Measurements from ENCODE around the gene UBL4A. TPM values are rescaled to one million over a fixed set of nuclear protein-coding genes. Genes with fewer than 3 reads are reported as not detected.

The UBL4A gene
- total RNA-seq, 1 donor from 2014 or later = 51.1 TPM

- DNase-seq = no peak
Measured at GRCh38 chrX:154460326-154460725, 26.1 kb downstream of the UBL4A start.

- no peak for DNase-seq
Measured at GRCh38 chrX:154459832-154460231, 26.6 kb downstream of the UBL4A start.

GRCh38 chrX:154458954-154459778, 27.2 kb downstream of the UBL4A start:
- DNase-seq = peak; percentile 17

- peak; percentile 42 for DNase-seq
Measured at GRCh38 chrX:154458116-154458953, 28.1 kb downstream of the UBL4A start, which contains the start of gene PLXNA3. TSS of gene PLXNA3 (plus strand) at chrX:154458281. CDS start at chrX:154460184, 1,903 bp downstream.

- peak; percentile 24 for DNase-seq
Measured at GRCh38 chrX:154457491-154458115, 28.8 kb downstream of the UBL4A start.

- no peak for DNase-seq
Measured at GRCh38 chrX:154452823-154453222, 33.6 kb downstream of the UBL4A start.

GRCh38 chrX:154450312-154450711, 36.1 kb downstream of the UBL4A start:
- no peak for DNase-seq

- DNase-seq = no peak
Measured at GRCh38 chrX:154449618-154450017, 36.8 kb downstream of the UBL4A start.

GRCh38 chrX:154448484-154448883, 37.9 kb downstream of the UBL4A start:
- no peak for DNase-seq

- DNase-seq = no peak
Measured at GRCh38 chrX:154446430-154446829, 40.0 kb downstream of the UBL4A start.

GRCh38 chrX:154445776-154446175, 40.6 kb downstream of the UBL4A start:
- no peak for DNase-seq

- peak; percentile 13 for DNase-seq
Measured at GRCh38 chrX:154444755-154445246, 41.6 kb downstream of the UBL4A start.

GRCh38 chrX:154443992-154444754, 42.2 kb downstream of the UBL4A start, which contains the start of gene FAM50A:
TSS of gene FAM50A (plus strand) at chrX:154444141. CDS start at chrX:154444236, 95 bp downstream.
- DNase-seq = peak; percentile 74

- DNase-seq = peak; percentile 9
Measured at GRCh38 chrX:154443479-154443910, 42.9 kb downstream of the UBL4A start.

GRCh38 chrX:154441984-154442707, 44.3 kb downstream of the UBL4A start:
- DNase-seq = no peak

GRCh38 chrX:154441564-154441963, 44.9 kb downstream of the UBL4A start:
- DNase-seq = no peak

GRCh38 chrX:154440623-154441357, 45.6 kb downstream of the UBL4A start:
- DNase-seq = no peak

- DNase-seq = no peak
Measured at GRCh38 chrX:154439841-154440240, 46.6 kb downstream of the UBL4A start.

GRCh38 chrX:154437971-154438893, 48.2 kb downstream of the UBL4A start:
- peak; percentile 10 for DNase-seq
